MM.1S (cell line): ENCODE measurements around the gene COG5.
"Not testable (repeated sequence)": the region's sequence is repeated elsewhere in the genome, so short reads cannot be mapped to it uniquely, and the experiment has no call there.

Source experiments
- DNase-seq: peaks from one replicate; pipeline ENCODE4 v3.0.0-alpha.2; 2015
- H2AFZ ChIP-seq: fragments of 300-600 bp; sonication (generic); 2 replicates; pipeline ENCODE4 v1.6.0; 2016; ENCODE audit warnings: antibody characterized with exemption, low read length
- H3F3A ChIP-seq: fragments of 300-600 bp; sonication (generic); 2 replicates; pipeline ENCODE4 v1.6.1; 2016; ENCODE audit warnings: mild to moderate bottlenecking, antibody characterized with exemption, low read length, moderate library complexity, mixed read lengths; ENCODE audit not compliant: insufficient read depth
- H3K27ac ChIP-seq: fragments of 300-600 bp; sonication (generic); 2 replicates; pipeline ENCODE4 v1.5.1; 2016; ENCODE audit warnings: mild to moderate bottlenecking, low read length
- H3K27me3 ChIP-seq: fragments of 300-600 bp; sonication (generic); replicated peaks from 2 replicates; pipeline ENCODE4 v1.6.0; 2016; ENCODE audit warnings: low read length; ENCODE audit not compliant: insufficient read depth
- H3K36me3 ChIP-seq: fragments of 300-600 bp; sonication (generic); replicated peaks from 2 replicates; pipeline ENCODE4 v1.6.1; 2016; ENCODE audit warnings: mild to moderate bottlenecking, low read length, mixed read lengths; ENCODE audit not compliant: insufficient read depth
- H3K4me1 ChIP-seq: fragments of 300-600 bp; sonication (generic); 2 replicates; pipeline ENCODE4 v1.6.1; 2016; ENCODE audit warnings: low read length, mixed read lengths
- H3K4me2 ChIP-seq: fragments of 300-600 bp; sonication (generic); 2 replicates; pipeline ENCODE4 v1.6.0; 2016; ENCODE audit warnings: low read depth, low read length
- H3K4me3 ChIP-seq: fragments of 300-600 bp; sonication (generic); 2 replicates; pipeline ENCODE4 v1.5.1; 2016; ENCODE audit warnings: low read length, mixed read lengths
- H3K79me2 ChIP-seq: fragments of 300-600 bp; sonication (generic); 2 replicates; pipeline ENCODE4 v1.6.1; 2016; ENCODE audit warnings: mixed run types, low read length, mixed read lengths
- H3K9ac ChIP-seq: fragments of 300-600 bp; sonication (generic); 2 replicates; pipeline ENCODE4 v1.6.1; 2016; ENCODE audit warnings: low read length, mixed read lengths
- H3K9me2 ChIP-seq: fragments of 300-600 bp; sonication (generic); replicated peaks from 2 replicates; pipeline ENCODE4 v1.6.1; 2016; ENCODE audit warnings: mild to moderate bottlenecking, low read length, mixed read lengths; ENCODE audit not compliant: insufficient read depth
- H3K9me3 ChIP-seq: fragments of 300-600 bp; sonication (generic); replicated peaks from 2 replicates; pipeline ENCODE4 v1.6.1; 2016; ENCODE audit warnings: mild to moderate bottlenecking, low read length, mixed read lengths; ENCODE audit not compliant: insufficient read depth
- H4K20me1 ChIP-seq: fragments of 300-600 bp; sonication (generic); 2 replicates; pipeline ENCODE4 v1.6.1; 2016; ENCODE audit warnings: mild to moderate bottlenecking, low read length, moderate library complexity, mixed read lengths; ENCODE audit not compliant: insufficient read depth
- EZH2 ChIP-seq: fragments of 300-600 bp; sonication (generic); optimal IDR thresholded peaks from 2 replicates; pipeline ENCODE3; 2017; ENCODE audit warnings: low read depth, mild to moderate bottlenecking, antibody characterized with exemption, low read length, mixed read lengths
- EZH2phosphoT487 ChIP-seq: fragments of 300-600 bp; sonication (generic); IDR thresholded peaks from 2 replicates; pipeline ENCODE4 v1.6.1; 2018; ENCODE audit warnings: antibody characterized with exemption, low read length
- TF ChIP-seq, protein P1 (sequence below): fragments of 300-600 bp; sonication (generic); IDR thresholded peaks from 2 replicates; pipeline ENCODE4 v1.5.1; 2016; ENCODE audit warnings: antibody characterized with exemption, low read length, mixed read lengths

COG5 gene

DNA sequence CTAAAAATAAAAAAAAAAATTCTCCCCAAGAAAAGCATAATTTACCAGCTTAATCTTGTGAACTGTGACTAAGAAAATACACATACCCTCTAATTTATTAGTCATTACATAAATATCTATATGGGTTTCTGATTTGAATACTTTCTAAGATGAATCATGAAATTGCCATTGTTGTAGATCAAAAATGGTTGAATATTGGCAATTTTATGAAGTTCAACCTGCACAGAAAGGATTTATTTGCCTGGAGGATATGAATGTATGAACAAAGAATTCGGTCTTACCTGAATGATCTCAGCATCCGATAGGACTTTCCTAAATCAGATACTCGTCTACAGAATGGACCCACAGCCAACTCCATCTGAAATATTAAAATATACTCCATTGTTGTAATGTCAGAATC lies 333.4 kb downstream of the COG5 start:
- Histone ChIP-seq H3K9me3 (no peaks in the 10 kb centered on the region), H3K36me3 (no peaks in the 10 kb centered on the region), H2AFZ (no peak overlapping the region), H3K27ac (no peak overlapping the region), H3K79me2 (no peaks in the 10 kb centered on the region), H3K4me1 (no peaks in the 10 kb centered on the region), H3K9ac (no peak overlapping the region), H3K9me2 (no peaks in the 10 kb centered on the region), H3F3A (no peaks in the 10 kb centered on the region), H3K27me3 (no peaks in the 10 kb centered on the region), H4K20me1 (no peaks in the 10 kb centered on the region), H3K4me2 (no peak overlapping the region), H3K4me3 (no peak overlapping the region)
- TF ChIP-seq EZH2phosphoT487: no peak
- TF ChIP-seq EZH2: no peak
- TF ChIP-seq, protein P1, sequence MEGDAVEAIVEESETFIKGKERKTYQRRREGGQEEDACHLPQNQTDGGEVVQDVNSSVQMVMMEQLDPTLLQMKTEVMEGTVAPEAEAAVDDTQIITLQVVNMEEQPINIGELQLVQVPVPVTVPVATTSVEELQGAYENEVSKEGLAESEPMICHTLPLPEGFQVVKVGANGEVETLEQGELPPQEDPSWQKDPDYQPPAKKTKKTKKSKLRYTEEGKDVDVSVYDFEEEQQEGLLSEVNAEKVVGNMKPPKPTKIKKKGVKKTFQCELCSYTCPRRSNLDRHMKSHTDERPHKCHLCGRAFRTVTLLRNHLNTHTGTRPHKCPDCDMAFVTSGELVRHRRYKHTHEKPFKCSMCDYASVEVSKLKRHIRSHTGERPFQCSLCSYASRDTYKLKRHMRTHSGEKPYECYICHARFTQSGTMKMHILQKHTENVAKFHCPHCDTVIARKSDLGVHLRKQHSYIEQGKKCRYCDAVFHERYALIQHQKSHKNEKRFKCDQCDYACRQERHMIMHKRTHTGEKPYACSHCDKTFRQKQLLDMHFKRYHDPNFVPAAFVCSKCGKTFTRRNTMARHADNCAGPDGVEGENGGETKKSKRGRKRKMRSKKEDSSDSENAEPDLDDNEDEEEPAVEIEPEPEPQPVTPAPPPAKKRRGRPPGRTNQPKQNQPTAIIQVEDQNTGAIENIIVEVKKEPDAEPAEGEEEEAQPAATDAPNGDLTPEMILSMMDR: no peak
- no peak for DNase-seq

GRCh38 chr7:107228291-107228690 lies 335.4 kb downstream of the COG5 start:
- TF ChIP-seq, protein P1: no peak
- no peak for TF ChIP-seq EZH2
- no peak for TF ChIP-seq EZH2phosphoT487
- H3K4me3 ChIP-seq: no peak overlapping the region
- no peaks in the 10 kb centered on the region for H4K20me1 ChIP-seq
- no peaks in the 10 kb centered on the region for H3K79me2 ChIP-seq
- DNase-seq: no peak
- no peaks in the 10 kb centered on the region for H3K27me3 ChIP-seq
- H3F3A ChIP-seq: no peaks in the 10 kb centered on the region
- no peak overlapping the region for H2AFZ ChIP-seq
- no peak overlapping the region for H3K9ac ChIP-seq
- no peak overlapping the region for H3K4me2 ChIP-seq
- H3K9me2 ChIP-seq: no peaks in the 10 kb centered on the region
- H3K4me1 ChIP-seq: no peaks in the 10 kb centered on the region
- H3K36me3 ChIP-seq: no peaks in the 10 kb centered on the region
- no peak overlapping the region for H3K27ac ChIP-seq
- no peaks in the 10 kb centered on the region for H3K9me3 ChIP-seq

- no peaks in the 10 kb centered on the region for H4K20me1 ChIP-seq
- H3K27me3 ChIP-seq: no peaks in the 10 kb centered on the region
- no peaks in the 10 kb centered on the region for H3K9me2 ChIP-seq
- H3K9me3 ChIP-seq: no peaks in the 10 kb centered on the region
- H2AFZ ChIP-seq: no peak overlapping the region
- no peak overlapping the region for H3K4me2 ChIP-seq
- no peak for TF ChIP-seq EZH2phosphoT487
- no peak for TF ChIP-seq EZH2
- TF ChIP-seq, protein P1: no peak
- H3K4me1 ChIP-seq: no peaks in the 10 kb centered on the region
- H3K9ac ChIP-seq: no peak overlapping the region
- no peaks in the 10 kb centered on the region for H3K79me2 ChIP-seq
- H3K36me3 ChIP-seq: no peaks in the 10 kb centered on the region
- no peaks in the 10 kb centered on the region for H3F3A ChIP-seq
- H3K27ac ChIP-seq: no peak overlapping the region
- no peak overlapping the region for H3K4me3 ChIP-seq
- no peak for DNase-seq
Observed at GRCh38 chr7:107224374-107225223, 339.1 kb downstream of the COG5 start.

DNA sequence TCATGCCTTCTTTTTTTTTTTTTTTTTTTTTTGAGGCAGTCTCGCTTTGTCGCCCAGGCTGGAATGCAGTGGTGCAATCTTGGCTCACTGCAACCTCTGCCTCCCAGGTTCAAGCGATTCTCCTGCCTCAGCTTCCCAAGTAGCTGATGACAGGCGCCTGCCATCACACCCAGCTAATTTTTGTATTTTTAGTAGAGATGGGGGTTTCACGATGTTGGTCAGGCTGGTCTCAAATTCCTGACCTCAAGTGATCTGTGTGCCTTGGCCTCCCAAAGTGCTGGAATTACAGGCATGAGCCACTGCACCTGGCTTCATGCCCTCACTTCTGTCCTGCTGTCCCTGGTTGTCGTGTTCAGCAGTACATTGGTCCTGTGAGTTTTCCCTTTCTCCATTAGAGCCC lies 342.9 kb downstream of the COG5 start:
- H3K4me3 ChIP-seq, H3F3A ChIP-seq, H2AFZ ChIP-seq, H4K20me1 ChIP-seq, H3K27me3 ChIP-seq, H3K27ac ChIP-seq, H3K9ac ChIP-seq, H3K9me2 ChIP-seq, DNase-seq, H3K4me2 ChIP-seq, H3K36me3 ChIP-seq, H3K4me1 ChIP-seq, H3K9me3 ChIP-seq, H3K79me2 ChIP-seq: not testable (repeated sequence)
